Activated gamma-delta T cell treated with Interleukin-2 at 50 U/mL for 16 hours (primary cell): ENCODE data around the gene GJD2.

Experiments used
- DNase-seq: peaks from one replicate; pipeline ENCODE4 v3.0.0-alpha.2; 2020

The GJD2 gene

DNA sequence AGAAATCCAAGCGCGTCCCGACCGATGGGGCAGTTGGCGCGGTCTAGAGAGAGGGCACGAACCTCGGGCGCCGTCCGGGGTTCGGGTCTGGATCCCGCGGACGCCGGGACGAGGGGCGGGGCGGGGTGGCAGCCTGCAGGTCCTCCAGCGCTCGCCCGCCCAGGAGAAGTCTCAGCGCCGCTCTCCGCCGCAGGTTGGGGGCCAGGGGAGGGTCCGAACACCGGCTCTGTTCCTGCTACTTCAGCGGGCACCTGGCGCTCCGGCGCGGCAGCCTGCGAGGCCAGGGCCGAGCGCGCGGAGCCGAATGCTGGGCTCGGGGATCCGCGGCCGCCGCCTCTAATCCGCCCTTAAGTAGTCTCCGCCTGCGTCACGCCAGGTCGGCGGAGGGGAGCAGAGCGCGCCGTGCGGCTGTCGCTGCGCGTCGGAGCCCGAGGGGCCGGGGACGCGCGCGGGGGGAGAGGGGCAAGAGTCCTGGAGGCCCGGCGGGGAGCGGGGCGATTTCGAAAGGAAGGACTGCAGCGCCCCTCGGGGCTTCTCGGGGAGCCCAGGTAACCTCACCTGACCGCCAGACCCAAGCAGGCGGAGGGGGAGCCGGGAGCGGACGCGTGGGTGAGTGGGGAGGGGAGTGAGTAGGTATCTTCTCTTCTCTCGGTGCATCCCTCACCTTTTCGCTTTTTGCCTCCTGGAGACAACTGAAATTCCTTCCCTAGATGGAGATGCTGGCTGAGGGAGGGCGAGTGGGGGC is at the start of gene GJD2:
Gene GJD2, minus strand, starts transcription at position 325 of the 745 bp plus-strand sequence. CDS start 510 bp downstream, outside the sequence.
- DNase-seq: no peak

DNA sequence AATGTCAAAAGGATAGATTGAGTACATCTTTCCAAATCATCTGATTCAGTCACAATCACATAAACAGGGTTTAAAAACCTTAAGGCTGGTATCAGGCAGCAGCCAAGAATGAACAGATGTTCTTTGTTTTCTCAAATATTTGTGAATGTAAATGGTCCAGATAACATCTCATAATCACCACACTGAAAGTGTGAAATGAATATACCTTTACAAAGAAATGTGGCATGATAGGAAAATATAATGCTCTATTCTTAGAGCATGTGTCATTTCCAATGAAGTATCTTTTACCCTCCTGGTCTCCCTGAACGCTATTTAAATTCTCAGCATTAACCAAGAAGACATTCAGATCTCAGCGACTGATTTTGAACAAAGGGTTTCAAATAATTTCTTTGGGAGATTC is 49.3 kb upstream of the GJD2 start:
- DNase-seq: no peak

DNA sequence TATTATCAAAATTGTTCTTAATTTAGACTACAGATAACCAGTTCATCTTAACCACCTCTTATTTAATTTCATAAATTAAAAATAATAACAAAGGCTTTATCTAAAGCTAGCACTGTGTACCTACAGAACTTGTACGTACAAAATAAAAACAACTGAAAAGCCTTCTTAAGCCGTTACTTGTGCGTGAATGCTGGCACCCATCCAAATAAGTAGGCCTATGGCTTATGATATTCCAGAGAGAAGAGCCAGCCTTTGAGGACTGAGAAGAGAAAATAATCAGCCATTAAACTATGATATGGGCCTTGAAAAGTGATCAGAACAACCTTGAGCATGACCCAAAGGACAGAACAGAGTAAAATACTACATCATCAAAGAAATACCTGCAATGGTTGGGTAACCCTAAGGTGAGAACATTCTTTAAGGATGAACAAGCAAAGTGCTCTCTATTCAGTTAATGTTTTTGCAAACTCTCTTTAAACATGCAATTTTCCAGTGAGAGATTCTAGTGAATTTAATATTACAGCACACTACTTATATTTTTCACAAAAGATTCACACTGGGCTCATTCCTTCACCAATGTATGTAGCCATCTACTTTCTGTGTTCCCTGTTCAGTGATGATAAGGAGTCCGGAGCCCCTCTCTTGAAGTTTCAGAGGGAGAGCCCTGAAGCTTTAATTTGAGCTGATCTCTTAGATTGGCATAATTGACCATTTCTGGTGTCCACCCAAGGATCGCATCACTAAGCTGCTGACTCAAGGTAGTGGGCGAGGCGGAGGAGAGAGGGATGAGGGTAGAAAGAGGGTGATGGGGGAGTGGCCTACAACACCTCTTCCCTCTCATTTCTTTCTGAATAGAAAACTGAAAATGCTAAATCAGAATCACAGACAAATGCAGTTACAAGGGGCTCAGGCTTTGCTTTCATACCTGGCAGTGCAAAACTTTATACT is 48.3 kb upstream of the GJD2 start:
- no peak for DNase-seq

DNA sequence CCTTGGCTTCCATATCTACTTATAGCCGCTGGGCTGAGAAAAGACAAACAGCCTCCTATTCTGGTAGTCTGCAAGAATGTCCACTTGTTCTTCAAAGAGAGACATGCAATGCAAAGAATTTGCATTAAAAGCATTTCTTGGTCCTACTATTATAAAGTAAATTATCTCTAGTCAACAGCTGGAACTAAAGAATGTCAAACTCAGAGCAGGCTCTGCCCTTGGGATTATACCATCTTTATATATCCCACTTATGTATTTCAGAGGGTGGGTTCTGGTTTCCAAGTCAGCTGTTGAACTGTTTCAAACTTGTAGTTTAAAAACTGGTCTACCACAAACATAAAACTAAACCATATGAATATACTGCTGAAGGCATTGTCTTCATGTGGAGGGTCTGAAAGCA is 47.6 kb upstream of the GJD2 start:
- DNase-seq: no peak

DNA sequence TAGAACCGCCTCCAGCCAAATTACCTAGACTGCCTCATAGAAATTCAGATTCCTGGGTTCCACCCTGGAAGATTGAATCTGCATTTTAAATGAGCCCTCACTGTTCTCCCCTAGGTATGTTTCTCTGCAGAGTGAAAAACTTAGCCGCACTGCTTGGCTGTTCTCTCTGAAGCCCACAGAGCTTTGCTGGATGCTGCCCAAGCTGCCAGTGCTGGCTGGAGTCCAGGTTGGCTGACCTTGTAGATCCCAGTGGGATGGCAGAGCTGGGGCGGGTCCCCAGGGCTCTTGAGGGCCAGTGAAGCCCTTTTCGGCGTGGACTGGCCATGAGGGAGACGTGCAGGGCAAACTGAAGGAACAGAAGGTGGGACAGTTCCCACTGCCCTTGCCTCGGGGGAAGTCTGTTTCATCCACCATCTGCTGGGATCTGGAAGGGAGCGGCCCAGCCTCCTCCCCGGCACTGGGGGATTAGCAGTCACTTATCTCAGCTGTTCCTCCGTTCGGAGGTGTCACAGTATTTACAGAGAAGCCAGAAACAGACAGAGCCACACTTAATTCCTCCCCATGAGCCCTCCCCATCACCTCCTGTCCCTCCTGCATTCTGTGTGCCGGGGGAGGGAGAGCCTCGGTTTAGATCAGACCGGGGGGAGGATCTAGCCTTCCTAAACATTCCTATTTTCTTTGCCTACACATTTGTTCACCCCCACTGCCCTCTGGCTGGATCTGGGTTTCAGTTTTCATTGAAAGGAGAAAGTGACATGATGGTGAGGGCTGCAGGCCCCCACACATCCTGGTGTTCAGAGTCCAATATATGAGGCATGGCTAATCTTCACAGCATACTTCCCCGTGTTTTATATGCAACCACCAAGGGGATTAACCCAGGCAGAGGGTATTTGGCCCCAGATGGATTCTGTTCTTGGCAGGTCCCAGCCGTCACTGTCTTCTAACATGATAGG is 44.6 kb upstream of the GJD2 start:
- DNase-seq: no peak

DNA sequence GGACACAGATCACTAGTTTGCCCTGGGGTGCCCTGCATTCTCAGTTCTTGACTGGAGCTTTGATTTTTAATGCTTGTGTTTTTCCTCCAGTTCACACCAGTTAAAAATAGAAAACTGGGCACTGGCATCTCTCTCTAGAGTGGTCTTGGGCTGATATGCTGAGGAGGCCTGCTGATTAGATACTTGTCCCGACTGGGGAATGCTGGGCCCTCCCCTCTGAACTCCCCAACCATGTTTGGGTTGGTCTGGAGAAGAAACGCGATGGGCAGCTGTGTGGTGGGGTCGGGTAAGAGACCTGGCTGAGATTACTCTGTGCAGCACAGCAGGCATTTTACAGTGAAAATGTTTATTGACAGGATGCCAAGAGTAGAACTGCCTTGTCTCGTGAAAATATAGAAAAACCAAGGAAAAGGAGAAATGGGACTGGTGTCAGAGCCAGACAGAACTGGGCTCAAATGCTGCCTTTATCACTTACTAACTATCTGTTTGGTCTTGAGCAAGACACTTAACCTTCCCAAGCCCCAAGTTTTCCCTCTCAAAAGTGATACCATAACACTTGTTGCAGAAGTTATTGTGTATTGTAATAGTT is 42.1 kb upstream of the GJD2 start:
- DNase-seq: no peak

DNA sequence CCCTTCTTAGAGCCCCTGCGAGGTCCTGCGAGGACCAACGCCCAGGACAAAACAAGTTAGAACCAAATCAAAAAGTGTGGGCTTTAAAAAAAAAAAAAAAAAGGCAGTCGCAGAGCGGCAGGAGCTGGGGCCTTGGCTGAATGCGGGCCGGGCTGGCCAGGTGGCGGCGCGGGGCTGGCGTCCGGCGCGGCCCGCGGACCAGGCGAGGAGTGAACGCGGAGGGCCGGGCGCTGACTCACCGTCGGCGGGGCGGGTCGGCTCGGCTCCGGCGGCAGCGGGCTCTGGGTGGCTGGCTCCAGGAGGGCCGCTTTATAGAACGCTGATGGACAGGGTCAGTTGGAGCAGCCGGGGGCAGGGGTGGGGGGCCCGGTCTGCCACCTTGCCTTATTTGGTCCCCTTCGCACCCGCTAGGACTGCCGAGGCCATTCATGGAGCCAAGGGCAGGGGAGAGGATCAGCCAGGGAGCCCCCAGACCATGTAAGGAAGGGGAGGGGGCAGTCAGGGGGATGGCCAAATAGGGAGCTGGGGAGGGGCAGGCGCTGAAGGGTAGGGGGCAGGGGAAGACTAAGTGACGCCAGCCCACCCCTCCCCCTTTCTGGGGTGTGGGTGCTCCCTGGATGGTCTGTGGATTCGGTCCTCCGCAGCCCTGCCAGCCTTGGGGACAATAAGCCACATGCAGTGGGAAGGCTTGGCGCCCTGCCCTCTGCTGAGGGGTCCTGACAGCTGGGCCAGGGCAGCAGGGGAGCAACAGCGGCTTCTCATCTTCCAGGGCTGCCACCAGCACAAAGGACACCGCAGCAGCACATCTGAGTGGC is 40.7 kb upstream of the GJD2 start, which contains the start of gene ACTC1:
Gene ACTC1, minus strand, starts transcription at position 283 of the 815 bp plus-strand sequence. CDS start 741 bp downstream, outside the sequence.
- DNase-seq: no peak

DNA sequence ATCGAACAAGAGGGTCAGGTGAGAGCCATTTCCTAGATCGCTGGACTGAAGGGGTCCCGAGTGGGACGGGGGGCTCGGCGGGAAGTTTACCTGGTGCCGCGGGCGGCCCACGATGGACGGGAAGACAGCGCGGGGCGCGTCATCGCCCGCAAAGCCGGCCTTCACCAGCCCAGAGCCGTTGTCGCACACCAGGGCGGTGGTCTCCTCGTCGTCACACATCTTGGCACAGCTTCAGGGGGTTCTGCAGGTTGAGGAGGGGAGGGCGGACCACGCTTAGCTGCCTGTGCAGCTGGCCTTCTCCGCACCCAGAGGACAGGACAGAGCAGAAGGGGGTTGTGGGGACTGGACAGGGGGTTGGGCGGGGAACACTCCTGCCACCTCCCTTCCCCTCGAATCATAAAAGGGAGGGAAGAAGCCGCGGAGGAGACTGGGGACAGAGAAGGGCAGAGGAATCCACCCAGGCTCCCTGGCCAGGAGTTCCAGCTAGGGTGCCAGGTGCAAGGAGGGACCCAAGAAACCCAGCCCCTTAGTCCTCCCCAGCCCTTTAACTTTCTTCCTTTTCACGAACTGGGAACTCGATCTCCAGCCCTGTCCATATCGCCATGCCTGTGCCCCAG is 39.9 kb upstream of the GJD2 start:
- DNase-seq: no peak

DNA sequence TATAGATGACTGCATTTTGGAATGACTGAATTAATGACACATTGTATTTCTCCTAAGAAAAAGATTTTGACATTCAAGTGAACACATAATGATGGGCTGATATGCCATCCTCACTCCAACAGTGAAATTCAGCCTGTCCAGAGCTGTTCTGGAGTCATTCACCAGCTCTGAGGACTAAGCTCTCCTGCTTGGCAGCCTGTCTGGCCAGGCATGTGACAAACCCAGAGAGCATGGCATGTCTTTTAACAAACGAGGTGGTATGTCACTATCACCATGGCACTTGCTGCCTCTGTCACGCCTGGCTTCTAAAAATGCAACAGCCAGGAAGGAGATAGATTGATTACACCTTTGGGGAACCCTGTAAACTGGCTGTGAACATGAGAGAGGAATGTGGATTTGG is 39.1 kb upstream of the GJD2 start:
- DNase-seq: no peak

DNA sequence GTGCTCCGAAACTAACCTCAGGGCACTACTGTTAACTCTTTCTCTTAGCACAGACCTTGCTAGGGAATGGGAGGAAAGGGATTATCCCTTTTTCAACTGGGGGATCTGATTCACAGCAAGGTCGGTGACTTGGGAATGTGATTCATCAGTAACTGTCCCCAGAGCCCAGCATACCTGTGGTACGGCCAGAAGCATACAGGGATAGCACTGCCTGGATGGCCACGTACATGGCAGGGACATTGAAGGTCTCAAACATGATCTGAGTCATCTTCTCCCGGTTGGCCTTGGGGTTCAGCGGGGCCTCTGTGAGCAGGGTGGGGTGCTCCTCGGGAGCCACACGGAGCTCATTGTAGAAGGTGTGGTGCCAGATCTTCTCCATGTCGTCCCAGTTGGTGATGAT is 38.3 kb upstream of the GJD2 start:
- no peak for DNase-seq

DNA sequence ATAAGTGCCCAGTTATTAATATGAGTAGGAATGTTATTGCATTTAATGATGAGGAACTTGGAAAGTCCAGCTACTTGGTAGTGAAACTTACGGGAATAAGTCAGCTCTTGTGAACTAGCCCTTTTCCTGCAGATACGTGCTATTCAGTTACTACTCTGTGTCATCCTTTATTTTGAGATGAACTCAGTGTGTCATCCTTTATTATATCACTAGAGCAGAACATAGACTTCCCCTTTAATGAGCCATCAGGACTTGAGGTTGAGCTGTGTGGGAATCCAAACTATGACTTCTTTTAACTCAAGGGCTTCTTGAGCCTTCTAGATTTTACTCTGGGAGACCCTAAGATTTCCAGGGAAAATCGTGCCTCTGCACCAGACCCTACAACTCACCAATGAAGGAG is 36.9 kb upstream of the GJD2 start:
- DNase-seq: no peak

DNA sequence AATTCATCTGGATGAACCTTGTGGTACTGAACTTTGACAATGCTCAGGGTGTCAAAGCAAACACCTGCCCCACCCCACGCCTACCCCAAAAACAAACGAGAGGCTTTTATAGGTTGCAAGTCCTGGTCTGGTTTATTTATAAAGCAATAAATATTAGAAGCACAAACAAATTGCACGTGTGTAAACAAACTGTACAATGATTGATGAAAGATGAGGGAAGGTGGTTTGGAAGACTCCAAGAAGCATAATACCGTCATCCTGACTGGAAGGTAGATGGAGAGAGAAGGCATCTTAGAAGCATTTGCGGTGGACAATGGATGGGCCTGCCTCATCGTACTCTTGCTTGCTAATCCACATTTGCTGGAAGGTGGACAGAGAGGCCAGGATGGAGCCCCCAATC is 35.3 kb upstream of the GJD2 start:
- DNase-seq: no peak

DNA sequence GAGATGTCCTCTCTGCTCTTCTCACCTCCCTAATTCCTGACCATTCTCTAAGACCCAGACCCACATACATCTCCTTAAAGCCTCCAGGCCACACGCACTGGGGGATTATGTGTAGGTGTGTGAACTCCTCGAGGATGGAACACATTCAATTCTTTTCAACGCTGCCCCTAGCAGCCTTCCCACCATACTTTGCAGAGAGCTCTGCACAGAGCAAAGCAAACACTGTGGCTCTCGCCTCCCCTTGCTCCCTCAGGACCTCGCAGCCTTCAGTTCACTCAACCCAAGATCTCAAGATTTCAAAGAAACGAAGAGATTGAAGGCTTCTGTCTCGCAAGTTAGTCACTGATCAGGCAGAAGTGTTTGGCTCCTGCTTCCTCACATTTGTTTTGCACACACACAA is 34.5 kb upstream of the GJD2 start:
- DNase-seq: no peak

DNA sequence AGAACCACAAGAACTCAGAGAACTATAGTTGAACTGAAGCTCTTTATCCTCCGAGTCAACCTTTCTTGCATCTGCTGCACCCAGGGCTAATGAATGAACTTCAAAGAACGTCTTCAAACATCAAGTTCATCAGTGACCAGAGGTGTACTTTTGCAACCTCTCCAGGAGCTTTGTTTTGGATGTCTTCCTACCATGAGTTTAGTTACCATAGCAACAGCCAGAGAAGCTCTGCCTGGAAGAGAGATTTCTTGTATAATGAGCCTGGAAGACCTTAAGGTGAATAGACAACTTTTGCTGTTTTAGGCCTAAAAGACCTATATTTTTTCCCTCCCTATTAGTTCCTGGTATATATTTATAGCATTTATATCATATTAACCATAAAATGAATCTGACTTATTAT is 31.4 kb upstream of the GJD2 start:
- DNase-seq: no peak

DNA sequence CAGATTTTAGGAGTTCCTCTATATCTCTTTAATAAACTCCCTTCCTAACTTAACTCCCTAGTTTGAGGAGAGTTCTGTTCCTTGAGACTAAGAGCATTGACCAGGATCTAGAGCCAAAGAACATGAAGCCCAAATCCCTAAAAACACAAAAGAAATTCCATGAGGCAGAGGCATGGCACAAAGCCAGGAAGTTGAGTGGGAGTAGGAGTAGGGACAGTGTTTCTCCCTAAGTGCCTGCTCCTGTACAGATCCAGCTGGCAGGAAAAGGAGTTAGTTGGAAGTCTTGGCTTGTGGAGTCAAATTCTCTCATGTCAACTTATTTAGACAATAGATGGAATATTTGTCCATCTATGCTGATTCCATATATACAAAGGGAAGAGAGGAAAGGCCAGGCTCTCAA is 29.2 kb upstream of the GJD2 start:
- no peak for DNase-seq

DNA sequence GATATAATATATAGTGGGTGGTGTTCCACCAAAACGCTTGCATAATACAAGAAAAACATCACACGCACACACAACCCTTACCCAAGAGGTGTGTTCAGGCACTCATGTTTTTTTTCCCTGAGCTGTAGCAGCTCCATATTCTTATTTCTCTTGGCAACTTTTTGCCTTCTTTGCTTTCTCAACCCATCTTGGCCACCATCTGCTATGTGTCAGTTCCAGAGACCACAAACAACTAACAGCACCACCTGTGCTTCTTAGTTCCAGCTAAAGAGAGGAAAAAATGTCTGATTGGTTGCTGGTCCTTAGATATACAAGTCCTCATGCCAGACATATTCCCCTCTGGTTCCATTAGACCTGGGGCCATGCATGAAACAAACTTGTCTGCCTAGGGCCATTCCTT is 28.6 kb upstream of the GJD2 start:
- no peak for DNase-seq

DNA sequence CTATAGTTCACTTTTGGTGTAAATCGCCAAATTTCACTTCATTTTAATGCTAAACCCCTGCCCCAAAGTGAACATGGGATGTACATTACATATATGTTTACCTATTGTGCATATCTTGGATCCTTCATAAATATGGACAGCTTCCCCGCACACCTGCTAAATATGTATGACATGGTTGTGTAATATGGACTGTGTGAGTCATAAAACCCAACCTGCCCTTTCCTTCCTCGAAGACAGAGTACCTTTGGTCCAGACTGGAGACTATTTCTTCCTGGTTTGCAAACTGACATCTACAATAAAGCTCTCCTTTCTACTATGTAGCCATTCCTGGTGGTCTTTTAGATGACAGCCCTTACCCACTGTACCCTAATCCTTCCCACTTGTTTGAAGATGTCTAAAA is 28.1 kb upstream of the GJD2 start:
- DNase-seq: no peak

DNA sequence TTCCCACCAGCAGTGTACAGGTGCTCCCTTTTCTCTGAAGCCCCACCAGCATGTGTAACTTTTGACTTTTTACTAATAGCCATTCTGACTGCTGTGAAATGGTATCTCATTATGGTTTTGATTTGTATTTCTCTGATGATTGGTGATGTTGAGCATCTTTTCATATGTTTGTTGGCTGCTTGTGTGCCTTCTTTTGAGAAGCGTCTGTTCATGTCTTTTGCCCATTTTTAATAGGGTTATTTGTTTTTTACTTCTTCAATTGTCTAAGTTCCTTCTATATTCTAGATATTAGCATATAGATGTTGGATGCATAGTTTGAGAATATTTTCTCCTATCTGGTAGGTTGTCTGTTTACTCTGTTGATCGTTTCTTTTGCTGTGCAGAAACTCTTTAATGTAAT is 25.9 kb upstream of the GJD2 start:
- no peak for DNase-seq

DNA sequence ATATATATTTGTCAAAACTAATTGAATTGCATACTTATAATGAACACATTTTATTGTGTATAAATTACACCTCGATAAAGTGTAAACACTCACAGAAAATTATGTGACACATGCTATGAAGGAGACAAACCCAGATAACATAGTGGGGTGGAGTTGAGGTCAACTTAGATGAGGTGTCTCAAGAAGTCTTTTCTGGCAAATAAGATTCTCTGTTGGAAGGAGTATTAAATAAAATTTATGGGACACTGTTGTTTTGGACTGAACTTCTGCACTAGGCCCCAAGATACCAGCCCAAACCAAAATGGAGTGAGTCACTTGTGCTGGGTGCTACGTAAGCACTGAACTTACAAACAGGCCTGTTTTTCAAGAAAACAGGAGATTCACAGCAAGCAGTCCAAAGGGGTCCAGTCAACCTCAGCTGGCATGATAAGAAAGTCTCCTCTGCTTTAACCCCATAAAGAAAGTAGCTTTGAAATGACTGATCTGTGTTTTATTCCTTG is 21.9 kb upstream of the GJD2 start:
- no peak for DNase-seq

DNA sequence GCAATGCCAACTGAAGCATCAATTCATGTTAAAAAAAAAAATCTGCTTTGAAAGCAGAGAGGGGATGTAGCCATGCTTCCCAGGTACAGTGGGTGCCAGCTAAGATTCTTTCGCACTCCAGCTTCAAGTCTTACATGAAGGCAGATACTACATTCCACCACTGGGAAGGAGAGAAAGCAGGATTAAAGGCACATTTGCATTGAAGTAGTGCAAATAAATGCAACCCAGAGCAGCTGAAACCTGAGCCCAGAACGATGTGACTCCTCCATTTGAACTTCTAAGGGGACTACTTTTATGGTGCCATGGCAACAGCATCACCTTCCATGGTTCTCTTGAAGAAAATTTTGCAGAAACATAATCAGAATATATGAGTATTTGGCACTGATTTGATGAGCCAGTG is 19.1 kb upstream of the GJD2 start:
- DNase-seq: no peak

DNA sequence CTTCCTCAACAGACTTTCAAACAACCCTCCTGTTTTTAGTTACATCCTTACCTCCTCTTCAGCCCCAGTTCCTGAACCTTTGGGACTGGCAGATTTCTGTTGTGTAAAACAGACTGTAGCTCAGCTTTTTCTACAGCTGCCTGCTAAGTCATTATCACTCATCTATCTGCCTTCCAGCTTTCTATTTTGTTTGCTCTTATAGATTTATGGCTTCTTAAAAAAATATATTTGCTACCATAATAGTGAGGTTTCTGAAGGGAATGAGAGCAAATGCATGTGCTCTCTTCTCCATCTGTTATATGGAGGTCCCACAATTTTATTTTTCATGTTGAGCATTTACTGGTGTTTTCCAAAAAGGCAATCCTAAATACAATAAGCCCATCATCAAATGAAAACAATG is 18.2 kb upstream of the GJD2 start:
- no peak for DNase-seq
